H9 (cell line): ENCODE data around the gene KIF26B. TPM values are rescaled to one million over a fixed set of nuclear protein-coding genes. Genes with fewer than 3 reads are reported as not detected.

ENCODE experiments used
- DNase-seq: peaks from one replicate; pipeline ENCODE4 v3.0.0-alpha.2; 2017
- H2AFZ ChIP-seq: one replicate; pipeline ENCODE4 v1.6.1; 2013; ENCODE audit warnings: mild to moderate bottlenecking, low read length, control low read depth, moderate library complexity
- H2AK5ac ChIP-seq: 2 replicates; pipeline ENCODE4 v1.6.1; 2013; ENCODE audit warnings: low read length, control low read depth, mixed read lengths; ENCODE audit not compliant: insufficient read length
- H2BK120ac ChIP-seq: one replicate; pipeline ENCODE4 v1.6.1; 2013; ENCODE audit warnings: low read depth, mild to moderate bottlenecking, low read length, control low read depth, inconsistent platforms; ENCODE audit not compliant: poor library complexity, severe bottlenecking
- H2BK12ac ChIP-seq: 2 replicates; pipeline ENCODE4 v1.6.1; 2013; ENCODE audit warnings: low read length, control low read depth, mixed read lengths, low read depth; ENCODE audit not compliant: insufficient read length
- H2BK15ac ChIP-seq: 2 replicates; pipeline ENCODE4 v1.6.1; 2013; ENCODE audit warnings: low read depth, low read length, control low read depth
- H2BK20ac ChIP-seq: one replicate; pipeline ENCODE4 v1.6.1; 2013; ENCODE audit warnings: low read depth, mild to moderate bottlenecking, low read length, control low read depth, inconsistent platforms; ENCODE audit not compliant: poor library complexity, severe bottlenecking
- H2BK5ac ChIP-seq: 2 replicates; pipeline ENCODE4 v1.6.1; 2013; ENCODE audit warnings: low read length, control low read depth, mixed read lengths; ENCODE audit not compliant: insufficient read length
- H3K14ac ChIP-seq: 2 replicates; pipeline ENCODE4 v1.6.1; 2013; ENCODE audit warnings: low read length, control low read depth; ENCODE audit not compliant: insufficient read depth
- H3K18ac ChIP-seq: 2 replicates; pipeline ENCODE4 v1.6.1; 2013; ENCODE audit warnings: low read depth, mild to moderate bottlenecking, mixed read lengths, low read length, control low read depth; ENCODE audit not compliant: insufficient read length
- H3K23ac ChIP-seq: 2 replicates; pipeline ENCODE4 v1.6.1; 2013; ENCODE audit warnings: low read length, control low read depth, mixed read lengths, low read depth; ENCODE audit not compliant: insufficient read length
- H3K23me2 ChIP-seq: 2 replicates; pipeline ENCODE4 v1.6.1; 2013; ENCODE audit warnings: low read depth, mild to moderate bottlenecking, mixed read lengths, low read length, control low read depth; ENCODE audit not compliant: insufficient read length, poor library complexity, severe bottlenecking
- H3K27ac ChIP-seq: 2 replicates; pipeline ENCODE4 v1.5.1; 2013; ENCODE audit warnings: low read length, control low read depth, mixed read lengths, low read depth; ENCODE audit not compliant: insufficient read length
- H3K27me3 ChIP-seq: 2 replicates; pipeline ENCODE4 v1.6.1; 2013; ENCODE audit warnings: low read length, control low read depth, inconsistent platforms; ENCODE audit not compliant: insufficient read depth
- H3K4ac ChIP-seq: 2 replicates; pipeline ENCODE4 v1.6.1; 2013; ENCODE audit warnings: low read depth, mild to moderate bottlenecking, control low read depth, inconsistent platforms, low read length, moderate library complexity
- H3K4me1 ChIP-seq: 2 replicates; pipeline ENCODE4 v1.6.1; 2013; ENCODE audit warnings: low read length, control low read depth, inconsistent platforms; ENCODE audit not compliant: insufficient read depth
- H3K4me2 ChIP-seq: 2 replicates; pipeline ENCODE4 v1.6.1; 2013; ENCODE audit warnings: low read length, control low read depth, mixed read lengths; ENCODE audit not compliant: insufficient read length, insufficient read depth
- H3K56ac ChIP-seq: 2 replicates; pipeline ENCODE4 v1.6.1; 2013; ENCODE audit warnings: low read depth, mild to moderate bottlenecking, mixed read lengths, low read length, control low read depth; ENCODE audit not compliant: insufficient read length
- H3K79me1 ChIP-seq: 2 replicates; pipeline ENCODE4 v1.6.1; 2013; ENCODE audit warnings: low read depth, mild to moderate bottlenecking, moderate library complexity, low read length, control low read depth, inconsistent platforms; ENCODE audit not compliant: insufficient read depth, poor library complexity, severe bottlenecking
- H3K79me2 ChIP-seq: 2 replicates; pipeline ENCODE4 v1.6.1; 2013; ENCODE audit warnings: low read length, control low read depth, inconsistent platforms; ENCODE audit not compliant: insufficient read depth
- H3K9ac ChIP-seq: 2 replicates; pipeline ENCODE4 v1.6.1; 2013; ENCODE audit warnings: low read length, control low read depth, mixed read lengths; ENCODE audit not compliant: insufficient read length; ENCODE audit errors: extremely low read depth
- H3K9me3 ChIP-seq: one replicate; pipeline ENCODE4 v1.6.1; 2013; ENCODE audit warnings: low read depth, low read length, inconsistent platforms; ENCODE audit not compliant: control insufficient read depth
- H3T11ph ChIP-seq: one replicate; pipeline ENCODE4 v1.6.1; 2013; ENCODE audit warnings: mild to moderate bottlenecking, low read length, control low read depth, inconsistent platforms
- H4K20me1 ChIP-seq: one replicate; pipeline ENCODE4 v1.6.1; 2013; ENCODE audit not compliant: control insufficient read depth, insufficient read length, insufficient read depth
- H4K5ac ChIP-seq: 2 replicates; pipeline ENCODE4 v1.6.1; 2013; ENCODE audit warnings: low read depth, mild to moderate bottlenecking, mixed read lengths, low read length, control low read depth; ENCODE audit not compliant: insufficient read length
- H4K8ac ChIP-seq: replicated peaks from 2 replicates; pipeline ENCODE4 v1.6.1; 2013; ENCODE audit warnings: low read length, control low read depth, mixed read lengths, low read depth; ENCODE audit not compliant: insufficient read length
- H4K91ac ChIP-seq: 2 replicates; pipeline ENCODE4 v1.6.1; 2013; ENCODE audit warnings: low read depth, mild to moderate bottlenecking, moderate library complexity, mixed read lengths, low read length, control low read depth; ENCODE audit not compliant: insufficient read length
- H3K27ac Mint-ChIP-seq, 3 experiments: 2 replicates in 2 of 3; 3 replicates in 1 of 3; pipeline ENCODE4 v1.8.0; 2020 to 2021; ENCODE audit warnings: mixed read lengths in 3 of 3, mild to moderate bottlenecking in 1 of 3, moderate library complexity in 1 of 3
- H3K27me3 Mint-ChIP-seq: 2 replicates; pipeline ENCODE4 v1.8.0; 2021; ENCODE audit warnings: low read depth, mild to moderate bottlenecking, moderate library complexity, mixed read lengths
- H3K36me3 Mint-ChIP-seq, 3 experiments: 2 replicates in 2 of 3; 3 replicates in 1 of 3; pipeline ENCODE4 v1.8.0; 2020 to 2021; ENCODE audit warnings: low read depth in 3 of 3, mixed read lengths in 3 of 3; ENCODE audit not compliant: insufficient read depth in 1 of 3
- H3K4me1 Mint-ChIP-seq, 2 experiments: 2 replicates each; pipeline ENCODE4 v1.8.0; 2020; ENCODE audit warnings: mixed read lengths in 2 of 2
- H3K4me3 Mint-ChIP-seq, 2 experiments: 2 replicates in 1 of 2; 3 replicates in 1 of 2; pipeline ENCODE4 v1.8.0; 2020 to 2021; ENCODE audit warnings: mild to moderate bottlenecking in 2 of 2, mixed read lengths in 2 of 2, moderate library complexity in 1 of 2
- H3K9me3 Mint-ChIP-seq, 2 experiments: 2 replicates in 1 of 2; 3 replicates in 1 of 2; pipeline ENCODE4 v1.8.0; 2020; ENCODE audit warnings: mild to moderate bottlenecking in 2 of 2, mixed read lengths in 2 of 2, moderate library complexity in 1 of 2
- WGBS: extraction: QIAGEN DNeasy Blood & Tissue Kit; methylation state at CpG from one replicate; pipeline ENCODE4 v1.1.7; 2013; ENCODE audit warnings: missing lambda C conversion rate, low lambda C conversion rate, mixed read lengths; ENCODE audit not compliant: insufficient read length; ENCODE audit errors: extremely low coverage; 5-methylcytosine and 5-hydroxymethylcytosine counted together
- total RNA-seq: library from RNA; stranded (reverse); gene quantifications from 2 replicates; pipeline ENCODE4 v1.2.1, GENCODE V29; 2021
- TF ChIP-seq, protein P1 (sequence below): fragments of 200-600 bp; sonication (generic); conservative IDR thresholded peaks from 3 replicates; pipeline ENCODE4 v1.8.0; 2021; ENCODE audit warnings: antibody characterized with exemption, mild to moderate bottlenecking

The KIF26B gene
- total RNA-seq, 1 experiment from 2014 or later = 0.13 TPM

DNA sequence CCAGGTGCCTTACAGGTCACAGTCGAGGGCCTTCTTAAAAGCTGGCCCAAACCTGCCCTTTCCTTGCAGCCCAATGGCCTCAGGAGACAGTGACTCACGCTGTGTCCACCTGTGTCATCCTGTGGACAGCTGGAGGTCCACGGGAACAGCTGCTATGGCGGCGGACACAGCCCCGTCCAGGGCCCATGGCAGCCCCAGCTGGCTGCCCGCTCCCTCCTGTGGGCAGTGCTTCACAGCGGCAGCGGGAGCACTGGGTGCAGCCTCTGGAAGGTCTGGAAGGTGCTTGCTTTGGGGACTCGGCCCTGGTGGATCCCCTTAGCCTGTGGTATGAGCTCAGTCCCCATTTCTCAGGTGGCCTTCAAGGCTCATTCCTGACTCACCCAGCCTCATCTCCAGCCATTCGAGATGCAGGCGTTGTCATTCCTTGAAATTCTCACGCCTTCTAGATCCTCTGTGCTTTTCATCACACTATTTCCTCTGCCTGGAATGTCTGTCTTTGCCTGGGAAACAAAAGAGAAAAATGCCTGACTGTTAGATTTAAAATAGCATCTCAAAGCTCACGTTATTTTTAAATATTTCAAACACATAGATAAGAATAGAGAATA lies 86.8 kb downstream of the KIF26B start:
- Histone ChIP-seq H3K79me1 (no peaks in the 10 kb centered on the region), H3K23me2 (no peaks in the 10 kb centered on the region), H3K4me1 (no peaks in the 10 kb centered on the region), H3K14ac (no peak overlapping the region), H3K27me3 (no peaks in the 10 kb centered on the region), H3K27ac (no peak overlapping the region), H4K8ac (no peak overlapping the region), H4K91ac (no peak overlapping the region), H3K79me2 (no peaks in the 10 kb centered on the region), H3K56ac (no peak overlapping the region), H2BK12ac (no peak overlapping the region), H4K20me1 (no peaks in the 10 kb centered on the region), H3K18ac (no peak overlapping the region), H3K4ac (no peak overlapping the region), H4K5ac (no peak overlapping the region), H3K9me3 (no peaks in the 10 kb centered on the region), H2BK20ac (no peak overlapping the region), H2AK5ac (no peak overlapping the region), H2BK5ac (no peak overlapping the region), H2AFZ (no peak overlapping the region), H2BK15ac (no peak overlapping the region), H3K4me2 (no peak overlapping the region), H3K23ac (no peak overlapping the region), H3K9ac (no peak overlapping the region), H2BK120ac (no peak overlapping the region), H3T11ph (no peak overlapping the region)
- no CpG with 5 or more reads among the region's 14 CpGs for WGBS
- Mint-ChIP-seq H3K4me3 (no peak overlapping the region), H3K4me1 (peaks cover 10 to 11% of the 10 kb centered on the region in 2 experiments), H3K36me3 (no peaks in the 10 kb centered on the region), H3K9me3 (no peaks in the 10 kb centered on the region), H3K27ac (no peak overlapping the region), H3K27me3 (peaks cover 14% of the 10 kb centered on the region)
- no peak for DNase-seq
- TF ChIP-seq, protein P1, sequence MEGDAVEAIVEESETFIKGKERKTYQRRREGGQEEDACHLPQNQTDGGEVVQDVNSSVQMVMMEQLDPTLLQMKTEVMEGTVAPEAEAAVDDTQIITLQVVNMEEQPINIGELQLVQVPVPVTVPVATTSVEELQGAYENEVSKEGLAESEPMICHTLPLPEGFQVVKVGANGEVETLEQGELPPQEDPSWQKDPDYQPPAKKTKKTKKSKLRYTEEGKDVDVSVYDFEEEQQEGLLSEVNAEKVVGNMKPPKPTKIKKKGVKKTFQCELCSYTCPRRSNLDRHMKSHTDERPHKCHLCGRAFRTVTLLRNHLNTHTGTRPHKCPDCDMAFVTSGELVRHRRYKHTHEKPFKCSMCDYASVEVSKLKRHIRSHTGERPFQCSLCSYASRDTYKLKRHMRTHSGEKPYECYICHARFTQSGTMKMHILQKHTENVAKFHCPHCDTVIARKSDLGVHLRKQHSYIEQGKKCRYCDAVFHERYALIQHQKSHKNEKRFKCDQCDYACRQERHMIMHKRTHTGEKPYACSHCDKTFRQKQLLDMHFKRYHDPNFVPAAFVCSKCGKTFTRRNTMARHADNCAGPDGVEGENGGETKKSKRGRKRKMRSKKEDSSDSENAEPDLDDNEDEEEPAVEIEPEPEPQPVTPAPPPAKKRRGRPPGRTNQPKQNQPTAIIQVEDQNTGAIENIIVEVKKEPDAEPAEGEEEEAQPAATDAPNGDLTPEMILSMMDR = no peak
